Neural cell (in vitro differentiated cells): Measurements from ENCODE around the gene SLC37A1.
"Not testable (repeated sequence)": the region's sequence is repeated elsewhere in the genome, so short reads cannot be mapped to it uniquely, and the experiment has no call there.

Source experiments
- EZH2 ChIP-seq: fragments of 200-600, 300-800 bp; shearing (Covaris generic), sonication (generic); IDR thresholded peaks from 2 replicates; pipeline ENCODE4 v1.6.1; 2014; ENCODE audit warnings: antibody characterized with exemption, low read length, borderline replicate concordance, mild to moderate bottlenecking; ENCODE audit not compliant: insufficient read depth, poor library complexity, severe bottlenecking
- MXI1 ChIP-seq: fragments of 450-650 bp; conservative IDR thresholded peaks from 2 replicates; pipeline ENCODE4 v1.6.1; 2014; ENCODE audit warnings: antibody characterized with exemption, mild to moderate bottlenecking; ENCODE audit not compliant: poor library complexity, severe bottlenecking
- POLR2AphosphoS5 ChIP-seq: IDR thresholded peaks from 2 replicates; pipeline ENCODE4 v1.6.1; 2012
- SMC3 ChIP-seq: fragments of 450-650 bp; conservative IDR thresholded peaks from 2 replicates; pipeline ENCODE4 v1.6.1; 2014; ENCODE audit warnings: antibody characterized with exemption, mild to moderate bottlenecking, moderate library complexity; ENCODE audit not compliant: poor library complexity
- TAF1 ChIP-seq: IDR thresholded peaks from 2 replicates; pipeline ENCODE4 v1.6.1; 2012; ENCODE audit warnings: low read depth
- TF ChIP-seq, protein P1 (sequence below): fragments of 450-650 bp; IDR thresholded peaks from 2 replicates; pipeline ENCODE4 v1.5.1; 2014; ENCODE audit warnings: antibody characterized with exemption, mild to moderate bottlenecking, moderate library complexity; ENCODE audit not compliant: poor library complexity, severe bottlenecking
- TF ChIP-seq, protein P2 (sequence below): IDR thresholded peaks from 2 replicates; pipeline ENCODE4 v1.6.1; 2012; ENCODE audit warnings: borderline replicate concordance

DNA sequence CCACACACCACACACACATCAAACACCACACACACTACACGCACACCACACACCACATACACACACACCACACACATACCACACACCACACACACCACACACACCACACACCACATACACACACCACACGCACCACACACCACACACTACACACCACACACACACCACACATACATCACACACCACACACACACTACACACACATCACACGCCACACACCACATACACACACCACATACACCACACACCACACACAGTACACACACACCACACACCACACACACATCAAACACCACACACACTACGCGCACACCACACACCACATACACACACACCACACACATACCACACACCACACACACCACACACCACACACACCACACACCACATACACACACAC lies 101.7 kb downstream of the SLC37A1 start:
- TF ChIP-seq MXI1, TAF1, EZH2, POLR2AphosphoS5, SMC3: not testable (repeated sequence)
- TF ChIP-seq, protein P1, sequence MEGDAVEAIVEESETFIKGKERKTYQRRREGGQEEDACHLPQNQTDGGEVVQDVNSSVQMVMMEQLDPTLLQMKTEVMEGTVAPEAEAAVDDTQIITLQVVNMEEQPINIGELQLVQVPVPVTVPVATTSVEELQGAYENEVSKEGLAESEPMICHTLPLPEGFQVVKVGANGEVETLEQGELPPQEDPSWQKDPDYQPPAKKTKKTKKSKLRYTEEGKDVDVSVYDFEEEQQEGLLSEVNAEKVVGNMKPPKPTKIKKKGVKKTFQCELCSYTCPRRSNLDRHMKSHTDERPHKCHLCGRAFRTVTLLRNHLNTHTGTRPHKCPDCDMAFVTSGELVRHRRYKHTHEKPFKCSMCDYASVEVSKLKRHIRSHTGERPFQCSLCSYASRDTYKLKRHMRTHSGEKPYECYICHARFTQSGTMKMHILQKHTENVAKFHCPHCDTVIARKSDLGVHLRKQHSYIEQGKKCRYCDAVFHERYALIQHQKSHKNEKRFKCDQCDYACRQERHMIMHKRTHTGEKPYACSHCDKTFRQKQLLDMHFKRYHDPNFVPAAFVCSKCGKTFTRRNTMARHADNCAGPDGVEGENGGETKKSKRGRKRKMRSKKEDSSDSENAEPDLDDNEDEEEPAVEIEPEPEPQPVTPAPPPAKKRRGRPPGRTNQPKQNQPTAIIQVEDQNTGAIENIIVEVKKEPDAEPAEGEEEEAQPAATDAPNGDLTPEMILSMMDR, result not testable (repeated sequence)
- TF ChIP-seq, protein P2, sequence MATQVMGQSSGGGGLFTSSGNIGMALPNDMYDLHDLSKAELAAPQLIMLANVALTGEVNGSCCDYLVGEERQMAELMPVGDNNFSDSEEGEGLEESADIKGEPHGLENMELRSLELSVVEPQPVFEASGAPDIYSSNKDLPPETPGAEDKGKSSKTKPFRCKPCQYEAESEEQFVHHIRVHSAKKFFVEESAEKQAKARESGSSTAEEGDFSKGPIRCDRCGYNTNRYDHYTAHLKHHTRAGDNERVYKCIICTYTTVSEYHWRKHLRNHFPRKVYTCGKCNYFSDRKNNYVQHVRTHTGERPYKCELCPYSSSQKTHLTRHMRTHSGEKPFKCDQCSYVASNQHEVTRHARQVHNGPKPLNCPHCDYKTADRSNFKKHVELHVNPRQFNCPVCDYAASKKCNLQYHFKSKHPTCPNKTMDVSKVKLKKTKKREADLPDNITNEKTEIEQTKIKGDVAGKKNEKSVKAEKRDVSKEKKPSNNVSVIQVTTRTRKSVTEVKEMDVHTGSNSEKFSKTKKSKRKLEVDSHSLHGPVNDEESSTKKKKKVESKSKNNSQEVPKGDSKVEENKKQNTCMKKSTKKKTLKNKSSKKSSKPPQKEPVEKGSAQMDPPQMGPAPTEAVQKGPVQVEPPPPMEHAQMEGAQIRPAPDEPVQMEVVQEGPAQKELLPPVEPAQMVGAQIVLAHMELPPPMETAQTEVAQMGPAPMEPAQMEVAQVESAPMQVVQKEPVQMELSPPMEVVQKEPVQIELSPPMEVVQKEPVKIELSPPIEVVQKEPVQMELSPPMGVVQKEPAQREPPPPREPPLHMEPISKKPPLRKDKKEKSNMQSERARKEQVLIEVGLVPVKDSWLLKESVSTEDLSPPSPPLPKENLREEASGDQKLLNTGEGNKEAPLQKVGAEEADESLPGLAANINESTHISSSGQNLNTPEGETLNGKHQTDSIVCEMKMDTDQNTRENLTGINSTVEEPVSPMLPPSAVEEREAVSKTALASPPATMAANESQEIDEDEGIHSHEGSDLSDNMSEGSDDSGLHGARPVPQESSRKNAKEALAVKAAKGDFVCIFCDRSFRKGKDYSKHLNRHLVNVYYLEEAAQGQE, result not testable (repeated sequence)
